MCF 10A (cell line): ENCODE results near the gene HOXD10. TPM values are rescaled to one million over a fixed set of nuclear protein-coding genes. Genes with fewer than 3 reads are reported as not detected.

Source experiments
- BruUV-seq: library from RNA; stranded (reverse); fragments of 400-500 nt; replicated peaks from 2 replicates; lab custom pipeline; 2021; lab: Mats Ljungman, UMichigan
- CTCF ChIA-PET: fragments of 300-600 bp; sonication (Branson Sonifier 250); formaldehyde crosslinking; extraction: SDS; loops from one replicate; lab custom pipeline; 2021; ENCODE audit warnings: antibody characterized with exemption, inconsistent platforms; lab: Yijun Ruan, JAX
- POLR2A ChIA-PET: fragments of 300-600, 350-650 bp; sonication (Branson Sonifier 250); formaldehyde crosslinking; extraction: SDS; loops from one replicate; lab custom pipeline; 2020; ENCODE audit warnings: antibody characterized with exemption, inconsistent platforms; lab: Yijun Ruan, JAX
- DNase-seq: peaks from one replicate; pipeline ENCODE4 v3.0.0-alpha.2; 2018; ENCODE audit not compliant: unreplicated experiment
- H3K27ac Mint-ChIP-seq: one replicate; pipeline ENCODE4 v1.8.0; 2022; ENCODE audit warnings: mild to moderate bottlenecking, low read depth, mixed read lengths; ENCODE audit not compliant: unreplicated experiment
- H3K27me3 Mint-ChIP-seq: one replicate; pipeline ENCODE4 v1.8.0; 2022; ENCODE audit warnings: mixed read lengths; ENCODE audit not compliant: insufficient read depth, unreplicated experiment
- H3K36me3 Mint-ChIP-seq: one replicate; pipeline ENCODE4 v1.8.0; 2022; ENCODE audit warnings: mild to moderate bottlenecking, moderate library complexity, mixed read lengths; ENCODE audit not compliant: insufficient read depth, unreplicated experiment
- H3K4me1 Mint-ChIP-seq: one replicate; pipeline ENCODE4 v1.8.0; 2022; ENCODE audit warnings: mixed read lengths; ENCODE audit not compliant: insufficient read depth, unreplicated experiment
- H3K4me3 Mint-ChIP-seq: one replicate; pipeline ENCODE4 v1.8.0; 2022; ENCODE audit warnings: mild to moderate bottlenecking, moderate library complexity, mixed read lengths; ENCODE audit not compliant: unreplicated experiment
- H3K9me3 Mint-ChIP-seq: one replicate; pipeline ENCODE4 v1.8.0; 2022; ENCODE audit warnings: mixed read lengths; ENCODE audit not compliant: unreplicated experiment
- intact Hi-C: fragments of 100-400 bp; cut with micrococcal nuclease; formaldehyde crosslinking; loops from 2 replicates; pipeline ENCODE4 v1.14.1; 2022
- total RNA-seq: library from RNA; stranded (reverse); gene quantifications from 2 replicates; pipeline ENCODE4 v1.2.3, GENCODE V29; 2022
- TF ChIP-seq, protein P1 (sequence below): fragments of 200-600 bp; IDR thresholded peaks from one replicate; pipeline ENCODE4 v1.8.0; 2022; ENCODE audit warnings: antibody characterized with exemption, mild to moderate bottlenecking; ENCODE audit not compliant: unreplicated experiment

Gene HOXD10
- total RNA-seq, 1 experiment from 2014 or later = not detected

DNA sequence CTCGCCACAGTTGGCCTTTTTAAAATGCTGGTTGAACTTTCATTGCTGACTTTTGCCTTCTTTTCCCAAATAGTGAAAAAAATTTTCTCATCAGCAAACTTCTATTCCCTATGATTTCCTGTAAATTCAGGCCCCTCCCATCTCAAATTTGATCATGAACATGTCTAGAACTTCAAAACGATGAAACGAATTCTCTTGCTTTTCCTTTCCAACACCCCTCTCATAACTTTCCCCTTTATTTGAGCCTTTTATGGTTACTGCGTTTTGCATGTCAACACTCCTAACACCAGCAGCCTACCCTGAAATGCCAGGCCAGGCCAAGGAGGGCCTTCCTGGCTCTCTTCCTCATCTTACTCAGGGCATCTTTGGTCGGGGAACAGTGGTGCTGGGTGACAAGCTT, 25.7 kb upstream of the HOXD10 start:
- DNase-seq = no peak
- no peaks in the 10 kb centered on the region for H3K9me3 Mint-ChIP-seq
- intact Hi-C loops = no loop called here
- H3K27me3 Mint-ChIP-seq = peaks cover 89% of the 10 kb centered on the region
- peaks cover 11% of the 10 kb centered on the region for H3K4me1 Mint-ChIP-seq
- H3K27ac Mint-ChIP-seq = no peak overlapping the region
- no peak overlapping the region for H3K4me3 Mint-ChIP-seq
- BruUV-seq = no TSS peak
- POLR2A ChIA-PET = no interaction called here
- TF ChIP-seq, protein P1, sequence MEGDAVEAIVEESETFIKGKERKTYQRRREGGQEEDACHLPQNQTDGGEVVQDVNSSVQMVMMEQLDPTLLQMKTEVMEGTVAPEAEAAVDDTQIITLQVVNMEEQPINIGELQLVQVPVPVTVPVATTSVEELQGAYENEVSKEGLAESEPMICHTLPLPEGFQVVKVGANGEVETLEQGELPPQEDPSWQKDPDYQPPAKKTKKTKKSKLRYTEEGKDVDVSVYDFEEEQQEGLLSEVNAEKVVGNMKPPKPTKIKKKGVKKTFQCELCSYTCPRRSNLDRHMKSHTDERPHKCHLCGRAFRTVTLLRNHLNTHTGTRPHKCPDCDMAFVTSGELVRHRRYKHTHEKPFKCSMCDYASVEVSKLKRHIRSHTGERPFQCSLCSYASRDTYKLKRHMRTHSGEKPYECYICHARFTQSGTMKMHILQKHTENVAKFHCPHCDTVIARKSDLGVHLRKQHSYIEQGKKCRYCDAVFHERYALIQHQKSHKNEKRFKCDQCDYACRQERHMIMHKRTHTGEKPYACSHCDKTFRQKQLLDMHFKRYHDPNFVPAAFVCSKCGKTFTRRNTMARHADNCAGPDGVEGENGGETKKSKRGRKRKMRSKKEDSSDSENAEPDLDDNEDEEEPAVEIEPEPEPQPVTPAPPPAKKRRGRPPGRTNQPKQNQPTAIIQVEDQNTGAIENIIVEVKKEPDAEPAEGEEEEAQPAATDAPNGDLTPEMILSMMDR = no peak
- CTCF ChIA-PET = no interaction called here
- H3K36me3 Mint-ChIP-seq = peaks cover 6% of the 10 kb centered on the region

DNA sequence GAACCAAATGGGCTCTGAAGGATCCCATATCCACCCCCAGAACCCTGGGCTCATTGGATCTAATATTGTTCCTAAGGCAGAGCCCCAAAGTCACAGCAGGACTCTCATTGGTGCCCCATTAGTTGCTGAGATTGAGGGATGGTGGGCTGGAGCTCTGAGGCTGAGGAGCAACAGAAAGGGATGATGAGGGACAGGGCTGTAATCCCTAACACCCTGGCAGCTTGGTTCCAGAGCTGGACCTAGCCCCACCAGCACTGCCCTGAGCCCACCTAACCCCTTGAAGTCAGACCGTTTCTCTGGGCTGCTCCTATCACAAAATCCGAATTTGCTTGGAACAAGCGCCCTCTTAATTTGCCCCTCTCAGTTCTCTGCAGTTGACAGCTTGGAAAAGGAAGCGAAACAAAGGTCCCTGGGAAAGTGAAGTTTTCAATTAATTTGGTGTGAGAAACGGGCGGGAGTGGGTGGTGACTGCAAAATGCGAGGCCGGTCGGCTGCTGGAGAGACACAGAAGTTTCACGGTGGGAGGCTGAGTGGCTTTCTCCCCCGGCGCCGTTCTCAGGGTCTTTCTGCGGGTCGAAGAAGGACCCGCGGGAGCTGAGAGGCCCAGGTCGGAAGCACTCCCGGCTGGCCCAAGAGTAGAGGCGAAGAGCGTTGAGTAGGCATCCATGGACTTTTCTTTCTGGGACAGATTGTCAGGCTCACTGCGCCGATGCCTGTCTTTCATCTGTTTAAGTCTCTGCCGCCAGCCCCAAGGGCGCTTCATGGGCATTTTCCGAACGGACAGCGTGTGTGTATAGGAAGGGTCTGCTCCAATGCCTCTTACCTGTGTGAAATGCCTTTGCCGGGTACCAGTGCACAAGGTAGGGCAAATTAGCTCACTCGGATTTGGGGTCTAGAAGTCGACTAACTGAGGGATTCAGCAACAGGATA, 25.0 kb upstream of the HOXD10 start:
- intact Hi-C loops = no loop called here
- DNase-seq = no peak
- BruUV-seq = no TSS peak
- no peak overlapping the region for H3K4me3 Mint-ChIP-seq
- H3K36me3 Mint-ChIP-seq = peaks cover 6% of the 10 kb centered on the region
- TF ChIP-seq, protein P1 = no peak
- CTCF ChIA-PET = interaction anchor here (0.5 to 1.0 kb wide), 4 partner anchors 12 to 1401 kb away, joined by 3 read pairs; no protein-coding TSS in a partner anchor
- peaks cover 86% of the 10 kb centered on the region for H3K27me3 Mint-ChIP-seq
- POLR2A ChIA-PET = interaction anchor here (0.6 kb wide), 1 partner anchor 547 kb away, joined by 4 read pairs; no protein-coding TSS in a partner anchor
- no peak overlapping the region for H3K27ac Mint-ChIP-seq
- peaks cover 9% of the 10 kb centered on the region for H3K4me1 Mint-ChIP-seq
- no peaks in the 10 kb centered on the region for H3K9me3 Mint-ChIP-seq

DNA sequence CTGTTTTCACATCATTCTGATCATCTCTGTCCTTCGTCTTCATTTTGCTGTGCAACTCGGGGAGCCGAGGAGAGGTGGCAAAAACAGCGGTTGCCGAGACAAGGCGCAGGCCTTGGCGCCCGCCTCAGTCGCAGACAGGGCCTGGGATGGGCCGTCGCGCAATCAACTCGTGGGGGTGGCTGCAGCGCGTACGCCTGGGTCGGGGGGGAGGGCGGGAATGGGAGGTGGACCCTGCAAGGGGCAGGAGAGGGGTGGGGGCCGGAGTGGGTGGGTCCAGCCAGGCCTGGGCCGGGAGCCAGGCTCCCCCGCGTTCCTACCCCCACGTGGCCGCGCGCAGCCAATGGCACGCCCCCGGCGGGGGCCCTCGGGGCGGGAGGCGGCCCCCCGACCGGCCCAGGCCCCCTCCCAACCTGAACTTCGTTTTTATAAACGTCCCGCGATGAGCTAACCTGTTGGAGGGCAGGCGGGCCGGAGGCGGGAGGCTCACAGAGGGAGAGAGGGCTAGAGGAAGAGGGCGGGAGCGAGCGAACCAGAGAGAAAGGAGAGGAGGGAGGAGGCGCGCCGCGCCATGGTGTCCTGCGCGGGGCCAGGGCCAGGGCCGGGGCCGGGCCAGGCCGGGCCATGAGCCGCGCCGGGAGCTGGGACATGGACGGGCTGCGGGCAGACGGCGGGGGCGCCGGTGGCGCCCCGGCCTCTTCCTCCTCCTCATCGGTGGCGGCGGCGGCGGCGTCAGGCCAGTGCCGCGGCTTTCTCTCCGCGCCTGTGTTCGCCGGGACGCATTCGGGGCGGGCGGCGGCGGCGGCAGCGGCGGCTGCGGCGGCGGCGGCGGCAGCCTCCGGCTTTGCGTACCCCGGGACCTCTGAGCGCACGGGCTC, 24.1 kb upstream of the HOXD10 start, which contains the start of gene HOXD13:
HOXD13 (plus strand) TSS at position 452 of the 875 bp plus-strand sequence; CDS start at position 622, 170 bp downstream.
- DNase-seq = no peak
- H3K9me3 Mint-ChIP-seq = no peaks in the 10 kb centered on the region
- TF ChIP-seq, protein P1 = no peak
- no peak within 1 kb of the TSS for H3K4me3 Mint-ChIP-seq
- peaks cover 12% of the 10 kb centered on the region for H3K4me1 Mint-ChIP-seq
- H3K27me3 Mint-ChIP-seq = peaks cover 77% of the 10 kb centered on the region
- ChIA-PET POLR2A (no interaction called here), CTCF (interaction anchor here (0.5 to 1.0 kb wide), 3 partner anchors 13 to 19 kb away, joined by 3 read pairs; no protein-coding TSS in a partner anchor)
- peaks cover 2% of the 10 kb centered on the region for H3K36me3 Mint-ChIP-seq
- intact Hi-C loops = no loop called here
- no TSS peak for BruUV-seq
- no peak within 1 kb of the TSS for H3K27ac Mint-ChIP-seq
